ENCODE measurements around the gene DOK6. TPM values are rescaled to one million over a fixed set of nuclear protein-coding genes. Genes with fewer than 3 reads are reported as not detected.

Gene DOK6
- total and polyA plus RNA-seq, 11 donors = 0.46 to 9.7 (median 2.9) TPM

GRCh38 chr18:69626171-69626570 lies 225.5 kb downstream of the DOK6 start:
- TF ChIP-seq CTCF (IDR thresholded peaks at IDR 0.05) = no peak
- TF ChIP-seq POLR2A (IDR thresholded peaks at IDR 0.05) = no peak
- Histone ChIP-seq H3K9me3 (no peaks in the 10 kb centered on the region), H3K27ac (no peak overlapping the region), H3K4me1 (peaks cover 0 to 16% (median 0%) of the 10 kb centered on the region in 12 donors), H3K4me3 (no peak overlapping the region), H3K27me3 (no peaks in the 10 kb centered on the region), H3K36me3 (no peaks in the 10 kb centered on the region)
- intact Hi-C loops (cut with DNase I) = no loop called here
- WGBS, 4 donors = 94 to 97% (median 95%) methylated on average over 3 of the region's 3 CpGs
- ATAC-seq (no peak), DNase-seq (no peak)

GRCh38 chr18:69626643-69627242 lies 226.1 kb downstream of the DOK6 start:
- intact Hi-C loops (cut with DNase I) = no loop called here
- no peaks in the 10 kb centered on the region for H3K36me3 ChIP-seq
- H3K9me3 ChIP-seq = no peaks in the 10 kb centered on the region
- H3K27ac ChIP-seq = no peak overlapping the region
- H3K4me1 ChIP-seq = peaks cover 0 to 16% (median 0%) of the 10 kb centered on the region in 12 donors
- TF ChIP-seq POLR2A (IDR thresholded peaks at IDR 0.05) = no peak
- TF ChIP-seq CTCF (IDR thresholded peaks at IDR 0.05) = no peak
- no peaks in the 10 kb centered on the region for H3K27me3 ChIP-seq
- WGBS, 4 donors = 73 to 80% (median 75%) methylated on average over 4 of the region's 4 CpGs
- H3K4me3 ChIP-seq = no peak overlapping the region
- ATAC-seq (no peak), DNase-seq (no peak)

- no peak for TF ChIP-seq CTCF (IDR thresholded peaks at IDR 0.05)
- TF ChIP-seq POLR2A (IDR thresholded peaks at IDR 0.05) = no peak
- H3K4me3 ChIP-seq = no peak overlapping the region
- H3K36me3 ChIP-seq = no peaks in the 10 kb centered on the region
- 31 to 37% (median 34%) methylated on average over 2 of the region's 2 CpGs for WGBS, 4 donors
- intact Hi-C loops (cut with DNase I) = no loop called here
- H3K27me3 ChIP-seq = no peaks in the 10 kb centered on the region
- H3K9me3 ChIP-seq = no peaks in the 10 kb centered on the region
- H3K4me1 ChIP-seq = peaks cover 0 to 16% (median 0%) of the 10 kb centered on the region in 12 donors
- no peak overlapping the region for H3K27ac ChIP-seq
- ATAC-seq (peak; percentile 57 to 85 (median 82)), DNase-seq (peak in 4 of 5 donors; percentile 9 to 27 (median 22))
These were observed 228.2 kb downstream of the DOK6 start for GRCh38 chr18:69628774-69629359.

- intact Hi-C loops (cut with DNase I) = loop anchor here in 6 of 10 donors (10.0 kb wide), 2 partner anchors 444 to 454 kb away; no protein-coding TSS in a partner anchor
- Histone ChIP-seq H3K27ac (no peak overlapping the region), H3K4me1 (peaks cover 0 to 16% (median 0%) of the 10 kb centered on the region in 12 donors), H3K9me3 (no peaks in the 10 kb centered on the region), H3K4me3 (no peak overlapping the region), H3K36me3 (no peaks in the 10 kb centered on the region), H3K27me3 (no peaks in the 10 kb centered on the region)
- WGBS, 4 donors = 44 to 73% (median 65%) methylated on average over 3 of the region's 3 CpGs
- DNase-seq = no peak
- ATAC-seq = no peak
- TF ChIP-seq POLR2A (IDR thresholded peaks at IDR 0.05) = no peak
- no peak for TF ChIP-seq CTCF (IDR thresholded peaks at IDR 0.05)
These were observed 230.6 kb downstream of the DOK6 start for GRCh38 chr18:69631281-69631680.
